ENCODE data around the gene SLC25A22. TPM values are rescaled to one million over a fixed set of nuclear protein-coding genes. Genes with fewer than 3 reads are reported as not detected.

SLC25A22 gene
- polyA plus RNA-seq, 2 of the 4 experiments (the other 2 are of a cell fraction): 13.5 to 18.7 TPM

DNA sequence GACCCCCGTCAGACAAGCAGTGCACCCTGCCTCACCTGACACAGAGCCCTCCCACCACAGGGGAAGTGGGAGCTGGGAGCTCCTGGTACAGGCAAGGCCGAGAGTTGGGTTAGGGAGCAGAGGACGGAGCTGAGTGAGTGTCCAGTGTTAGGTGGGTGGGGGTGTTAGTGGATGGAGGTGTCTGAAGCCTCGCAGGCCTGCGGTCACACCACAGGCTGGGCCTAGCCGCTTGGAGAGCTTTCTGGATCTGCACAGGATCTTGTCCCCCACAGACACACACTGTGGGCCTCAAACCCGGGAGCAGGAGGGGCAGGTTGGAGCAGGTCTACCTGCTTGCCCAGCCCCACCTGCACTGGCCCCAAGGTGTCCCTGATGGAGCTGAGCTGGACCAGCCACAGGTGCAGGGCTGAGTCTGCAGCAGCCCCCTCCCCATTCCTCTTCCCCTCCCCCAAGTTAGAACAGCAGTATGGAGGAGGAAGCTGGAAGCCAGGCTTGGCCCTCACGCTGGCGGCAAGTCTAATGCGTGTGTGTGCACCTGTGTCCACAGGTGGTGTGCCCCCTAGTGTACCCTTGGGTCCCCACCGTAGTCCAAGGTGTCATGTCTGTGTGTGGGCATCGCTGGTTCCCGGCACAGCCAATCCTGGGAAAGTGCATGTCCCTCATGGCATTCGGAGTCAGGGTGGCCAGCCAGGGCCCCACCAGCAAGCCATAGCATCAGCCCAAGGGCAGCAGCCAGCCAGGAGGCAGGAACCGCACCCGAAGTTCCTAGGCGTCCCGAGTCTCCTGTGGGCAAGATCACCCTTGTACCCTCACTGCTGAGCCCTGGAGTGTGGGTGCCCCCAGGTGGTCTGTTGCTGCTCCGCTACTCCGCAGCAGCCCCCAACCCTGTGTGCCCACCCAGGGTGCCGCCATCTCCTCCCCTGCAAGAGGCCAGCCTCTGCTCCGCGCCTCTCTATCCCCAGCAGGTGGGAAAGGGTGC, 18.8 kb downstream of the SLC25A22 start:
- Histone ChIP-seq H3K4me1 (peaks cover 29% of the 10 kb centered on the region), H3K9me3 (no peaks in the 10 kb centered on the region), H3K4me3 (no peak overlapping the region), H3K27ac (no peak overlapping the region; a peak in 1 of 6 replicates), H3K4me2 (peak overlapping the region; percentile 95; the same call in 2 of the 3 replicates)
- ChIA-PET POLR2A (interaction anchor here (1.5 kb wide), 1 partner anchor 11 kb away, joined by 4 read pairs; the partner anchor contains the start of gene CEND1), CTCF (interaction anchor here (1.0 to 5.7 kb wide), 5 partner anchors 14 to 56 kb away, joined by 3 to 44 read pairs (median 3); no protein-coding TSS in a partner anchor)
- 97% methylated on average over 16 of the region's 23 CpGs for WGBS (ENCODE audit: missing lambda C conversion rate)
- no peak for FAIRE-seq
- ATAC-seq: no peak
- TF ChIP-seq CEBPB (IDR thresholded peaks at IDR 0.05) (no peak), EP300 (IDR thresholded peaks at IDR 0.05) (no peak), NFE2L2 (conservative IDR thresholded peaks at IDR 0.05; ENCODE audit: low read length) (no peak), EHMT2 (IDR thresholded peaks at IDR 0.05; ENCODE audit: low read depth) (no peak), NR3C1 (IDR thresholded peaks at IDR 0.05) (no peak), MAZ (IDR thresholded peaks at IDR 0.05; ENCODE audit: borderline replicate concordance, low read depth, low read length) (no peak), RARB (CRISPR knock-in tag; IDR thresholded peaks at IDR 0.05) (no peak), RNF2 (IDR thresholded peaks at IDR 0.05; ENCODE audit: borderline replicate concordance, low read depth) (no peak), JUN (IDR thresholded peaks at IDR 0.05) (no peak), RFX5 (IDR thresholded peaks at IDR 0.05) (no peak), ZSCAN20 (CRISPR knock-in tag; IDR thresholded peaks at IDR 0.05) (no peak), CHD2 (IDR thresholded peaks at IDR 0.05; ENCODE audit: low read length, partially characterized antibody) (no peak), MYC (IDR thresholded peaks at IDR 0.05; ENCODE audit: borderline replicate concordance, low read length) (no peak), HOXB5 (CRISPR knock-in tag; IDR thresholded peaks at IDR 0.05) (no peak)
- TF ChIP-seq, protein P1, sequence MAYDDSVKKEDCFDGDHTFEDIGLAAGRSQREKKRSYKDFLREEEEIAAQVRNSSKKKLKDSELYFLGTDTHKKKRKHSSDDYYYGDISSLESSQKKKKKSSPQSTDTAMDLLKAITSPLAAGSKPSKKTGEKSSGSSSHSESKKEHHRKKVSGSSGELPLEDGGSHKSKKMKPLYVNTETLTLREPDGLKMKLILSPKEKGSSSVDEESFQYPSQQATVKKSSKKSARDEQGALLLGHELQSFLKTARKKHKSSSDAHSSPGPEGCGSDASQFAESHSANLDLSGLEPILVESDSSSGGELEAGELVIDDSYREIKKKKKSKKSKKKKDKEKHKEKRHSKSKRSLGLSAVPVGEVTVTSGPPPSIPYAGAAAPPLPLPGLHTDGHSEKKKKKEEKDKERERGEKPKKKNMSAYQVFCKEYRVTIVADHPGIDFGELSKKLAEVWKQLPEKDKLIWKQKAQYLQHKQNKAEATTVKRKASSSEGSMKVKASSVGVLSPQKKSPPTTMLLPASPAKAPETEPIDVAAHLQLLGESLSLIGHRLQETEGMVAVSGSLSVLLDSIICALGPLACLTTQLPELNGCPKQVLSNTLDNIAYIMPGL (CRISPR knock-in tag; IDR thresholded peaks at IDR 0.05; ENCODE audit: borderline replicate concordance): no peak
- TF ChIP-seq, protein P2, sequence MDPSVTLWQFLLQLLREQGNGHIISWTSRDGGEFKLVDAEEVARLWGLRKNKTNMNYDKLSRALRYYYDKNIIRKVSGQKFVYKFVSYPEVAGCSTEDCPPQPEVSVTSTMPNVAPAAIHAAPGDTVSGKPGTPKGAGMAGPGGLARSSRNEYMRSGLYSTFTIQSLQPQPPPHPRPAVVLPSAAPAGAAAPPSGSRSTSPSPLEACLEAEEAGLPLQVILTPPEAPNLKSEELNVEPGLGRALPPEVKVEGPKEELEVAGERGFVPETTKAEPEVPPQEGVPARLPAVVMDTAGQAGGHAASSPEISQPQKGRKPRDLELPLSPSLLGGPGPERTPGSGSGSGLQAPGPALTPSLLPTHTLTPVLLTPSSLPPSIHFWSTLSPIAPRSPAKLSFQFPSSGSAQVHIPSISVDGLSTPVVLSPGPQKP (IDR thresholded peaks at IDR 0.05; ENCODE audit: low read depth, low read length): no peak
- TF ChIP-seq, protein P3, sequence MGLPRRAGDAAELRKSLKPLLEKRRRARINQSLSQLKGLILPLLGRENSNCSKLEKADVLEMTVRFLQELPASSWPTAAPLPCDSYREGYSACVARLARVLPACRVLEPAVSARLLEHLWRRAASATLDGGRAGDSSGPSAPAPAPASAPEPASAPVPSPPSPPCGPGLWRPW (IDR thresholded peaks at IDR 0.05): no peak
- TF ChIP-seq, protein P4, sequence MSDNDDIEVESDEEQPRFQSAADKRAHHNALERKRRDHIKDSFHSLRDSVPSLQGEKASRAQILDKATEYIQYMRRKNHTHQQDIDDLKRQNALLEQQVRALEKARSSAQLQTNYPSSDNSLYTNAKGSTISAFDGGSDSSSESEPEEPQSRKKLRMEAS (IDR thresholded peaks at IDR 0.05): no peak
- no peak for DNase-seq (ENCODE audit: low read depth in 1 of 2, low spot score in 1 of 2)

DNA sequence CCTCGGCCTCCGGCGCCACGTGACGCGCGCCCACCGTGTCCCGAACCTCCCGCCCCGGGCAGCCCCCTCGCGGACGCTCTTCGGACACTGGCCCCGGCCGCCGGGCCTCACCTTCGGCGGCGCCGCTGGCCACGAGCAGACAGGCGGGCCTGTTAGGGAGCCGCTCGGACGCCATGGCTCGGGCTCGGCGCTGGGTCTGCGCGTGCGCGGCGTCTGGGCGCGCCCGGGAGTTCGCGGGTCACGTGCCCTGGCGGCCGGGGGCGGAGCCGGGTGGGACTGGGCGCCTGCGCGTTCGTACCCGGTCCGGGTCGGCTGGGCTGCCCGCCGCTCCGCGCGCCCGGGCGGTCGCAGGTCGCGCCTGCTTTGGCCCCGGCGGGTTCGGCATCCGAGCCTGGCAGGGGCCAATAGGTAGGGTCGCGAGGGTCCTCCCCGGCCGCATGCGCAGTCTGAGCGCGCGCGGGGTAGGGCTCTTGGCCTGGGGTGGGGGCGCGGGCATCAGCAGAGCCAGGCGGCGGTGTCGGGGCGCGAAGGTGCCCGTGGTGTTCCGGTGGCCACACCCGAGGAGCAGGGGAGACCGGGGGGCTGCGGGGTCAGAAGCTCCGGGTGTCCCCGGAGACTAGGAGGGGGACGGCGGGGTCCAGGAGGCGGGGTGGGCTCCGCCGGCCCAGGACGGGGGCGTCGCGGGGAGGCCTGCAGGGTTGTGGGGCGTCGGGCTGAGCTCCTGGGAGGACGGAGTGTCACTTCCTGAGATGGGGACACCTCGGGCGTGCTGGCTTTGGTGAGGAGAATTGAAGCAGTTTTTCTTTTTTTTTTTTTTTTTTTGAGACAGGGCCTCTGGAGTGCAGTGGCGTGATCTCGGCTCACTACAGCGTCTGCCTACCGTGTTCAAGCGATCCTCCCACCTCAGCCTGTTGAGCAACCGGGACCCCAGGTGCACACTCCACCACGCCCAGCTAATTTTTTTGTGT, 20.5 kb downstream of the SLC25A22 start, which contains the start of gene GATD1:
GATD1 (minus strand) TSS at position 200 of the 968 bp plus-strand sequence; CDS start at position 175, 25 bp downstream.
- CTCF ChIA-PET: interaction anchor here (0.8 to 5.7 kb wide), 8 partner anchors 9 to 75 kb away, joined by 3 to 44 read pairs (median 4); partner anchors contain the start of gene CEND1
- Histone ChIP-seq H3K4me1 (peaks cover 43% of the 10 kb centered on the region), H3K9me3 (no peaks in the 10 kb centered on the region), H3K27ac (peak within 1 kb of the TSS; percentile 91 to 95), H3K4me2 (peak within 1 kb of the TSS; percentile 100), H3K4me3 (peak within 1 kb of the TSS; percentile 84)
- WGBS (ENCODE audit: missing lambda C conversion rate): 9% methylated on average over 14 of the region's 110 CpGs
- TF ChIP-seq RNF2 (IDR thresholded peaks at IDR 0.05; ENCODE audit: borderline replicate concordance, low read depth): no peak
- no peak for TF ChIP-seq CEBPB (IDR thresholded peaks at IDR 0.05)
- TF ChIP-seq BHLHE40 (IDR thresholded peaks at IDR 0.05; ENCODE audit: low read depth, low read length): peak; percentile 65; the same call in 1 of the 2 replicates
- peak; percentile 69 to 93; a peak in 4 of 5 replicates for TF ChIP-seq JUN (IDR thresholded peaks at IDR 0.05)
- peak; percentile 73; the same call in 1 of the 2 replicates for TF ChIP-seq PHF8 (IDR thresholded peaks at IDR 0.05; ENCODE audit: borderline replicate concordance, low read depth)
- TF ChIP-seq, protein P4 (IDR thresholded peaks at IDR 0.05): peak; percentile 47; the same call in 1 of the 2 replicates
- TF ChIP-seq POLR2A (IDR thresholded peaks at IDR 0.05; ENCODE audit: low read length): peak; percentile 95
- TF ChIP-seq, protein P5, sequence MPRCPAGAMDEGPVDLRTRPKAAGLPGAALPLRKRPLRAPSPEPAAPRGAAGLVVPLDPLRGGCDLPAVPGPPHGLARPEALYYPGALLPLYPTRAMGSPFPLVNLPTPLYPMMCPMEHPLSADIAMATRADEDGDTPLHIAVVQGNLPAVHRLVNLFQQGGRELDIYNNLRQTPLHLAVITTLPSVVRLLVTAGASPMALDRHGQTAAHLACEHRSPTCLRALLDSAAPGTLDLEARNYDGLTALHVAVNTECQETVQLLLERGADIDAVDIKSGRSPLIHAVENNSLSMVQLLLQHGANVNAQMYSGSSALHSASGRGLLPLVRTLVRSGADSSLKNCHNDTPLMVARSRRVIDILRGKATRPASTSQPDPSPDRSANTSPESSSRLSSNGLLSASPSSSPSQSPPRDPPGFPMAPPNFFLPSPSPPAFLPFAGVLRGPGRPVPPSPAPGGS (IDR thresholded peaks at IDR 0.05): peak; percentile 92; the same call in 2 of the 3 replicates
- peak; percentile 60; the same call in 1 of the 2 replicates for TF ChIP-seq NPAS2 (CRISPR knock-in tag; IDR thresholded peaks at IDR 0.05; ENCODE audit: borderline replicate concordance)
- DNase-seq (ENCODE audit: low read depth in 1 of 2, low spot score in 1 of 2): peak; percentile 87 to 96
- peak; percentile 75 to 77 for ATAC-seq
- POLR2A ChIA-PET: interaction anchor here (0.6 to 1.5 kb wide), 7 partner anchors 8 to 42 kb away, joined by 3 to 5 read pairs (median 4); partner anchors contain the start of genes CEND1 and TALDO1
- FAIRE-seq: no peak

All from A549 (cell line).